Testis (tissue), 3 donors: ENCODE measurements around the gene STX18. TPM values are rescaled to one million over a fixed set of nuclear protein-coding genes. Genes with fewer than 3 reads are reported as not detected.

Experiments used
- DNase-seq: peaks from one replicate; pipeline ENCODE4 v3.0.0-alpha.2; 2019
- H3K27ac ChIP-seq, 2 donors: fragments of 200-600 bp; sonication (generic); one replicate each; pipeline ENCODE4 v1.5.1; 2019
- H3K27me3 ChIP-seq: fragments of 200-600 bp; sonication (generic); one replicate; pipeline ENCODE4 v1.5.1; 2019
- H3K36me3 ChIP-seq: fragments of 200-600 bp; sonication (generic); one replicate; pipeline ENCODE4 v1.5.1; 2017; ENCODE audit warnings: low read depth; ENCODE audit errors: missing control alignments
- H3K4me1 ChIP-seq: fragments of 200-600 bp; sonication (generic); one replicate; pipeline ENCODE4 v1.5.1; 2019
- H3K4me3 ChIP-seq, 2 donors: fragments of 200-600 bp; sonication (generic); one replicate each; pipeline ENCODE4 v1.5.1; 2017 to 2019
- H3K9me3 ChIP-seq: fragments of 200-600 bp; sonication (generic); one replicate; pipeline ENCODE4 v1.5.1; 2017
- POLR2A ChIP-seq: fragments of 450-650 bp; IDR thresholded peaks from one replicate; pipeline ENCODE4 v1.6.1; 2017; ENCODE audit warnings: antibody characterized with exemption, mild to moderate bottlenecking, moderate library complexity
- WGBS, 2 donors: methylation state at CpG; one replicate each; pipeline ENCODE4 v1.1.5; 2018; 5-methylcytosine and 5-hydroxymethylcytosine counted together
- intact Hi-C: fragments of 100-400 bp; cut with DNase I; formaldehyde crosslinking; loops from one replicate; pipeline ENCODE4 v1.15.1; 2023; ENCODE audit warnings: low total_unique reads
- polyA plus RNA-seq: library from polyadenylated mRNA; stranded (reverse); fragments of 350-450 nt; fragmentation: Illumina TruSeq; extraction: RNeasy Lipid Tissue Mini Kit (QIAGEN cat#74804); gene quantifications from one replicate; pipeline ENCODE4 v1.2.3, GENCODE V29; 2014; ENCODE audit warnings: low read depth, low replicate concordance; ENCODE audit not compliant: insufficient read depth
- total RNA-seq, 2 donors: library from RNA; depleted of rRNA; stranded (reverse); fragments of >200 nt; gene quantifications; one replicate each; pipeline ENCODE4 v1.2.3, GENCODE V29; 2016
- TF ChIP-seq, protein P1 (sequence below), 3 experiments: fragments of 450-650 bp in 2 of 3; fragments of 200-600 bp in 1 of 3; sonication (generic) in 1 of 3; IDR thresholded peaks; one replicate each; pipeline ENCODE4 v1.5.1; 2016 to 2019; ENCODE audit warnings: antibody characterized with exemption in 3 of 3, mild to moderate bottlenecking in 2 of 3, moderate library complexity in 1 of 3

Gene STX18
- total and polyA plus RNA-seq, 3 donors from 2014 or later = 53.5 to 111 (median 55.0) TPM

DNA sequence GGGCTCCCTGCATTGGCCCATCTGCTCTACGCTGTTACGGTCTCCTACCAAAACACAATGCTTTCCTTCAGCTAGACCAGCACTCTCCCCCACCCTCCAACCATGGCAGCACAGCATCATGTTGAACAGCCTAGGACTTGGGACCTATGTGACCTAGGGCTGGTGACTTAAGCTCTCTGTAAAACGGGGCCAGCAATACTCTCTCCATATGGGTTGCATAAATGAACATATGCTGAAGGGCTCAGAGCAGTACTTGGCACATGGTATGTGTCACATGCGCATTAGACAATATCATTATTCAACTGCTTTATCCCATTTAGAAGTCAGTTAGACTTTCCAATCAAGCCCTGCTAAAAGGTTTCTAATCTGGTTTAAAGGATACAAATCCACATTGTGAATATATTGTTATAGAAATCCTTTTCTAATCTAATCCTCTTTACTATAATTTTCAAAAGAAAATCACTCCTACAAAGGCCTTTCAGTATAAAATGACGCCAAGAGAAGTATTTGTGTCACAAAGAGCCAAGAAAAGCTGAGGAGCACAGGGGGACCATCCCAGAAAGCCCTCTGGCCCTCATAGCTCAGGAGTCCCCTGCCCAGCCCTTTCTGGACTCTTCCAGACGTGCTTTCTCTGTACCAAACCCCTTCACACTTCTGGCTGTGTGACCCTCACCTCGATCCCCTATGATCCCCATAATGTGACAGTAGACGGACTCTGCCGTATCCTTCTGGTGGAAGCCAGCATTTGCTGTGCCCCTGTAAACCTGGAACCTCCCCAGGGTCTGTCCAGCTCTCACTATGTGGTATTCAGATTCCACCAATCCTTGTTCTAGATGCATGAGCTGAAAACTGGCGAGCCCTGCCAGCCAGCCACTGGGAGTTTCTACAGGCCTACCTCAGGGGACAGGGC lies 112.6 kb downstream of the STX18 start:
- Histone ChIP-seq H3K27me3 (no peaks in the 10 kb centered on the region), H3K9me3 (no peaks in the 10 kb centered on the region), H3K27ac (no peak overlapping the region), H3K4me3 (no peak overlapping the region), H3K4me1 (no peaks in the 10 kb centered on the region), H3K36me3 (no peaks in the 10 kb centered on the region)
- no peak for DNase-seq
- intact Hi-C loops = no loop called here
- TF ChIP-seq, protein P1, sequence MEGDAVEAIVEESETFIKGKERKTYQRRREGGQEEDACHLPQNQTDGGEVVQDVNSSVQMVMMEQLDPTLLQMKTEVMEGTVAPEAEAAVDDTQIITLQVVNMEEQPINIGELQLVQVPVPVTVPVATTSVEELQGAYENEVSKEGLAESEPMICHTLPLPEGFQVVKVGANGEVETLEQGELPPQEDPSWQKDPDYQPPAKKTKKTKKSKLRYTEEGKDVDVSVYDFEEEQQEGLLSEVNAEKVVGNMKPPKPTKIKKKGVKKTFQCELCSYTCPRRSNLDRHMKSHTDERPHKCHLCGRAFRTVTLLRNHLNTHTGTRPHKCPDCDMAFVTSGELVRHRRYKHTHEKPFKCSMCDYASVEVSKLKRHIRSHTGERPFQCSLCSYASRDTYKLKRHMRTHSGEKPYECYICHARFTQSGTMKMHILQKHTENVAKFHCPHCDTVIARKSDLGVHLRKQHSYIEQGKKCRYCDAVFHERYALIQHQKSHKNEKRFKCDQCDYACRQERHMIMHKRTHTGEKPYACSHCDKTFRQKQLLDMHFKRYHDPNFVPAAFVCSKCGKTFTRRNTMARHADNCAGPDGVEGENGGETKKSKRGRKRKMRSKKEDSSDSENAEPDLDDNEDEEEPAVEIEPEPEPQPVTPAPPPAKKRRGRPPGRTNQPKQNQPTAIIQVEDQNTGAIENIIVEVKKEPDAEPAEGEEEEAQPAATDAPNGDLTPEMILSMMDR (IDR thresholded peaks at IDR 0.05) = no peak
- no peak for TF ChIP-seq POLR2A
- WGBS, 2 donors = 92 to 94% methylated on average over 10 of the region's 10 CpGs

DNA sequence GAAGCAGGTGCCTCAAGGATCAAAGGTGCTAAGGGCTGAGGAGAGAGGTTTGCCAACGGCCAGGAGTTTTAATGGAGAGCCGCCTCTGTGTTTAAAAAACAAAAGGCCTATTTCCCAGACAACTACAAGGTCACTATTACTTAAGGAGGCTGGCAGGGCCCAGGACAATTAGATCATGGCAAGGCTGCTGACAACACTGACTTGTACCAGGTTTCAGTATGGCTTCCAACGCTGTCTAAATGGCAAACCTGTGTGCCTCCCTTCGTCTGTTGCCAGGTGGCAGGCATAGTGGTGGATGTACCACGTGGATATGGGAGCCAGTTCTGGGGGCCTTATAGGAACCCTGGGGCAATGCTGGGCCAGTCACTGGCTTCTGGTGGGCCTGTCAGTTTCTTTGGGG lies 114.0 kb downstream of the STX18 start:
- Histone ChIP-seq H3K27ac (no peak overlapping the region), H3K4me1 (no peaks in the 10 kb centered on the region), H3K4me3 (no peak overlapping the region), H3K36me3 (no peaks in the 10 kb centered on the region), H3K9me3 (no peaks in the 10 kb centered on the region), H3K27me3 (no peaks in the 10 kb centered on the region)
- DNase-seq = no peak
- intact Hi-C loops = no loop called here
- 75 to 94% methylated on average over 5 of the region's 5 CpGs for WGBS, 2 donors
- no peak for TF ChIP-seq POLR2A
- TF ChIP-seq, protein P1 (IDR thresholded peaks at IDR 0.05) = no peak

DNA sequence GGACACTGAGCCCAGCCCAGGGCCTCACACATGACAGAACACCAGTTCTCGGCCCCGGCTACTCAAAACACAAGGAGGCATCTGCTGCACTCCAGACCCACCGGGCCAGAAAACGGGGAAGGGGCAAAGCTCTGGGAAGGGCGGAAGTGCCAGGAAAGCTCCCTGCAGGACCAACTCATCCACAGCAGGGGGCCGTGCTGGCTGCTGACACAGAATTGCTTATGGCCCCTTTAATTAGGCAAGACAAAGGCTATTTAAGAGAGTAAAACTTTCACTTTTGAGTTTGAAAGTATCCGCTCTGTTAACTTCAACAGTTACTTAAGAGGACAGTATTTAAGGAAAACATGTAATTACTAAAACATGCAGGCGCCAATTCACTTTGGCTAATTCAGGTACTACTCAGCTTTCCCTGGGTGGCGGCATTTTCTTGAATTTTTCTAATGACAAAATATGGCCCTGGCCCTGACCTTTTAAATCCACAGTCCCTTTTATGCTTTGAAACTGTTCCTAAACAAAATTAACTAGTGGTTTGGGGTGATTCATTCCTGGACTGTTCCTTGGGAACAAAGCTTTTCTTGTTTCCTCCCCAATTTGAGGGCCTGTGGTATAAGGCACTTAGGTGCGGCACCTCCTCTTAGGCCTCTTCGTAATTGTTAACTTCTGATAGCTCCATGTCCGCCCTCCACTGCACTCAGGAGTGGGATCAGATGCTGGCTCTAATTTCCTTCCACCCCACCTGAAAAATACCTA lies 114.6 kb downstream of the STX18 start:
- no peak for DNase-seq
- Histone ChIP-seq H3K4me1 (no peaks in the 10 kb centered on the region), H3K36me3 (no peaks in the 10 kb centered on the region), H3K27ac (no peak overlapping the region), H3K4me3 (no peak overlapping the region), H3K27me3 (no peaks in the 10 kb centered on the region), H3K9me3 (no peaks in the 10 kb centered on the region)
- intact Hi-C loops = no loop called here
- 88 to 95% methylated on average over 12 of the region's 12 CpGs for WGBS, 2 donors
- TF ChIP-seq, protein P1 (IDR thresholded peaks at IDR 0.05) = no peak
- TF ChIP-seq POLR2A = no peak

DNA sequence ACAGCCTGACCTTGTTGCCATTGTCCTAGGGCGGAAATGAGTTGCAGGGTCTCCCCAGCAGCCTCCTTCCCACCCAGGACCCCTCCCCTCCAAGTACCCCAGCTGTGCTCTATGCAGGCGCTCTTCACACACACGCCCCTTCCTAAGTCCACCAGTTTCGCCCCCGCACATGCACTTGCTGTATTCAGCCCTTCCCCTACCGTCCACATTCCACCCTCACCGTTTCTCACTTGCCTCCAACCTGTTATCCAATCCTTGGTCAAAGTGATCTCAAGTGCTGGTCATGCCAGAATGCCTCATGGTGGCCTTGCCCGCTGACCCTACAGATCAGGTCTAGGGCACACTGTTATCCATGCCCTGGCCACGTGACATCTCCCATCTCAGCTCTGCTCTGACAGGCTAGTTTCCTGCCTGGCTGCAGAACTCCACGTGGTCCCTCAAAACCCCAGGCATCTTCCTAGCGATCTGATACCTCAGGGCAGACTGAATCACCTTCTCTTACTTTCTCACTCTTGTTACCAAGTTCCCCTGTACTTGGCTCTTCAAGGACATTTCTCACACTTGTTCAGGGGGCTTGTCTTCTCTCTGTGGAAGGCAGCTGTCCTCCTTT lies 115.2 kb downstream of the STX18 start:
- H3K27ac ChIP-seq = no peak overlapping the region
- TF ChIP-seq, protein P1 (IDR thresholded peaks at IDR 0.05) = no peak
- TF ChIP-seq POLR2A = no peak
- no peaks in the 10 kb centered on the region for H3K9me3 ChIP-seq
- no peaks in the 10 kb centered on the region for H3K4me1 ChIP-seq
- intact Hi-C loops = no loop called here
- WGBS, 2 donors = 84 to 85% methylated on average over 11 of the region's 11 CpGs
- DNase-seq = no peak
- no peaks in the 10 kb centered on the region for H3K27me3 ChIP-seq
- no peaks in the 10 kb centered on the region for H3K36me3 ChIP-seq
- H3K4me3 ChIP-seq = no peak overlapping the region
